Measurements from ENCODE around the gene DENND4B. TPM values are rescaled to one million over a fixed set of nuclear protein-coding genes. Genes with fewer than 3 reads are reported as not detected.

Gene DENND4B
- total RNA-seq, 2 donors from 2014 or later = 161 to 205 TPM

- no peak overlapping the region for H3K4me3 Mint-ChIP-seq
- DNase-seq (ENCODE audit: low spot score) (no peak), ATAC-seq (no peak)
- H3K9me3 Mint-ChIP-seq = no peaks in the 10 kb centered on the region
- H3K36me3 Mint-ChIP-seq = peaks cover 11% of the 10 kb centered on the region
- no peaks in the 10 kb centered on the region for H3K27me3 Mint-ChIP-seq
- peak overlapping the region in 1 of 2 donors; percentile 26 for H3K27ac Mint-ChIP-seq
- peaks cover 5 to 21% of the 10 kb centered on the region in 2 donors for H3K4me1 Mint-ChIP-seq (ENCODE audit: low read depth in 2 of 2)
Measured at GRCh38 chr1:153933955-153934354, 12.6 kb downstream of the DENND4B start.

- Mint-ChIP-seq H3K4me3 (no peak overlapping the region), H3K27ac (no peak overlapping the region), H3K4me1 (ENCODE audit: low read depth in 2 of 2) (peaks cover 5 to 26% of the 10 kb centered on the region in 2 donors), H3K27me3 (no peaks in the 10 kb centered on the region), H3K36me3 (peaks cover 11% of the 10 kb centered on the region), H3K9me3 (no peaks in the 10 kb centered on the region)
- no peak for ATAC-seq
- no peak for DNase-seq (ENCODE audit: low spot score)
Measured at GRCh38 chr1:153933430-153933829, 13.1 kb downstream of the DENND4B start.

DNA sequence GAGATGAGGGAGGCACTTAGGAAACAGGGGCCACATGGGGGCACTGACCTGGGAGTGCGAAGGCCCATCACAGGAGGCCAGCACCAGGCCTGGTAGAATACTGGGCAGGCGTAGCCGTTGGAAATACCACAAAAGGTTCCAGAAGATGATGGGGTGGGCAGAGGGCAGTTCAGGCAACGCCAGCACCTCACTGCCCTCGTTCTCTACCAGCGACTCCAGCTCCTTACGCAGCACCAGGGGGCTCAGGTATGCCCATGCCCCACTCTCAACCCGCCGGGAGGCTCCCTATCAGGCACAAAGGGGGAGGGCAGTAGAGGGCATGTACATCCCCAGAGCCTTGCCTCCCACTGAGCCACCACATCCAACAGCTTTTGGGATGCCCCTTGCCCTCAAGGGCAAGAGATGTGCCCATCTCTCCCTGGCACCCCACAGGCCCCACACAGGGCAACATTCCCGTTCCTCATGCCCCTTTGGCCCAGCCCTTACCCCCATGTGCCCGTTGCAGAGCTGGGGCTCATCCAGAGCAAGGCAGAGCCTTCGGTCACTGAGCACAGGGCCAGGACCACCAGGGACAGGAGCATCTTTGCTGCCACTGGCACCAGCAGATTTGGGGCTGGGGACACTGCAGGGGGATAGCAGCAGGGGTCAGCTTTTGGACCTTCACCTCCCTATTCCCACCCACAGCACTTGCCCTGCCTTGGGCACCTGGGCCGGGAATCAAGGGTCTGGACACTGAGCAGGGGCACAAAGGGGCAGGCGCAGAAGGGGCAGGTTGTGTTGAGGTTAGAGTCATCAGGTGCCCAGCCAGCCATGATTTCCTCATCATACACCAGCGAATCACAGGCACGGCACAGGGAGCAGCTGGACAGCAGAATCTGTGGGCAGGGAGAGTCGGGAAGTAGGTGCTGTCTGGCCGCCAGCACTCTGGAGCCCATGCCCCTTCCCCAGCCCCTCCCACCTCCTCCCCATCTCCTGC, 14.1 kb downstream of the DENND4B start:
- Mint-ChIP-seq H3K4me1 (ENCODE audit: low read depth in 2 of 2) (peaks cover under 1 to 27% of the 10 kb centered on the region in 2 donors), H3K36me3 (peaks cover 11% of the 10 kb centered on the region), H3K9me3 (no peaks in the 10 kb centered on the region), H3K4me3 (no peak overlapping the region), H3K27me3 (no peaks in the 10 kb centered on the region), H3K27ac (no peak overlapping the region)
- ATAC-seq = no peak
- DNase-seq (ENCODE audit: low spot score) = no peak

- no peak for DNase-seq (ENCODE audit: low spot score)
- Mint-ChIP-seq H3K4me3 (no peak overlapping the region), H3K36me3 (peaks cover 6% of the 10 kb centered on the region), H3K9me3 (no peaks in the 10 kb centered on the region), H3K4me1 (ENCODE audit: low read depth in 2 of 2) (peaks cover 0 to 18% of the 10 kb centered on the region in 2 donors), H3K27ac (no peak overlapping the region), H3K27me3 (no peaks in the 10 kb centered on the region)
- no peak for ATAC-seq
Measured at GRCh38 chr1:153929981-153930948, 16.3 kb downstream of the DENND4B start.

- no peaks in the 10 kb centered on the region for H3K9me3 Mint-ChIP-seq
- no peak overlapping the region for H3K4me3 Mint-ChIP-seq
- no peak for DNase-seq (ENCODE audit: low spot score)
- H3K36me3 Mint-ChIP-seq = peaks cover 2% of the 10 kb centered on the region
- H3K27ac Mint-ChIP-seq = peak overlapping the region; percentile 3 to 62
- no peak for ATAC-seq
- no peaks in the 10 kb centered on the region for H3K27me3 Mint-ChIP-seq
- peaks cover 0 to 15% of the 10 kb centered on the region in 2 donors for H3K4me1 Mint-ChIP-seq (ENCODE audit: low read depth in 2 of 2)
Measured at GRCh38 chr1:153929426-153929825, 17.1 kb downstream of the DENND4B start.

DNA sequence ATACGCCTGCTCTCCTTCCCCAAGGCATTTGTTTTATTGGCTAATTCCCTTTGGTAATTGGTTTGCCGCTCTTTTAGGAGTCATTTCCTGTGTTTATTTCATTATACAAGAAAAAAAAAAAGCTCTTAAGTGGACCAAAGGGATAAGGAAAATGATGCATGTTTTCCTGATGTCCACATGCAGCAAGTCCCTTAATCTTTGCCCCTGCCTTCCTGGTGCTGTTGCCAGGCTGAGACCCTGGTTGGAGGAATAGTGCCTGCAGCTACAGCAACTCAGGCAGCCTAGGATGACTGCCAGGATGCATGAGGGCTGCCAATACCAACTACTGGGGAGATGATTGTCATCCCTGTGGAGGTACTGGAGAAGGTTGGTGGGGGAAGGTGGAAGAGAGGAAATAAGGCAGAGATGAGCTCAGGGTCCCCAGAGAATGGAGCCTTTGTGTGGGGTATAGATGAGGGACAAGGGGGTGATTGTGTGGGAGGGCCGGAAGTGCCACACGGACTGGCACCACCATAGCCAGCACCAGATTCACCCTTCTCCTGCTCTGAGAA, 17.7 kb downstream of the DENND4B start:
- no peaks in the 10 kb centered on the region for H3K9me3 Mint-ChIP-seq
- peaks cover 2 to 14% of the 10 kb centered on the region in 2 donors for H3K4me1 Mint-ChIP-seq (ENCODE audit: low read depth in 2 of 2)
- no peak overlapping the region for H3K4me3 Mint-ChIP-seq
- ATAC-seq = no peak
- no peaks in the 10 kb centered on the region for H3K27me3 Mint-ChIP-seq
- no peak for DNase-seq (ENCODE audit: low spot score)
- peak overlapping the region; percentile 3 to 62 for H3K27ac Mint-ChIP-seq
- no peaks in the 10 kb centered on the region for H3K36me3 Mint-ChIP-seq

DNA sequence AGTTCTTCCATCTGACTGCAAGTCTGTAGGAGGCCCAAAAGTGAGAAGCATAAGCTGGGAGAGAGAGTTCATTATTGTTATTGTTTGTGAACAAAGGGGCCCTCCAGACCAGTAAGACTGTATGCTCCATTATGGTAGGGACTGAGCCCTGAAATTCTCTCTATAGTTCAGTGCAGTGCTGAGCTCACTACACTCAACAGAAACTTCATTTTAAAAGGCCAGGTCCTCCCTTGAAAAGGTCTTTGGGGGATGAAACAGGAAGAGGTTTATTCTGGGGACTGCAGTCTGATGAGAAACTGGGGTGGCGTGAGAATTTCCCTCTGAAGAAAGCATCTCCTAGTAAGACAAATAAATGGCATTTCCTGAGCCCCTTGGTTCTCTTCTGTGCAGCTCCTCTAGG, 18.3 kb downstream of the DENND4B start:
- Mint-ChIP-seq H3K4me1 (ENCODE audit: low read depth in 2 of 2) (peaks cover 7 to 14% of the 10 kb centered on the region in 2 donors), H3K9me3 (no peaks in the 10 kb centered on the region), H3K36me3 (no peaks in the 10 kb centered on the region), H3K4me3 (no peak overlapping the region), H3K27me3 (no peaks in the 10 kb centered on the region), H3K27ac (peak overlapping the region; percentile 3 to 62)
- DNase-seq (ENCODE audit: low spot score) = no peak
- ATAC-seq = no peak

- no peaks in the 10 kb centered on the region for H3K9me3 Mint-ChIP-seq
- H3K27ac Mint-ChIP-seq = peak overlapping the region in 1 of 2 donors; percentile 6
- ATAC-seq (no peak), DNase-seq (ENCODE audit: low spot score) (no peak)
- H3K36me3 Mint-ChIP-seq = peaks cover 4% of the 10 kb centered on the region
- H3K4me3 Mint-ChIP-seq = no peak overlapping the region
- peaks cover 13 to 17% of the 10 kb centered on the region in 2 donors for H3K4me1 Mint-ChIP-seq (ENCODE audit: low read depth in 2 of 2)
- no peaks in the 10 kb centered on the region for H3K27me3 Mint-ChIP-seq
Measured at GRCh38 chr1:153926405-153926804, 20.1 kb downstream of the DENND4B start.

- ATAC-seq (peak; percentile 98), DNase-seq (ENCODE audit: low spot score) (peak; percentile 100)
- H3K27ac Mint-ChIP-seq = peak within 1 kb of the TSS; percentile 94 to 96
- H3K4me3 Mint-ChIP-seq = peak within 1 kb of the TSS; percentile 95
- H3K36me3 Mint-ChIP-seq = peaks cover 4% of the 10 kb centered on the region
- H3K27me3 Mint-ChIP-seq = no peaks in the 10 kb centered on the region
- no peaks in the 10 kb centered on the region for H3K9me3 Mint-ChIP-seq
- peaks cover 29 to 40% of the 10 kb centered on the region in 2 donors for H3K4me1 Mint-ChIP-seq (ENCODE audit: low read depth in 2 of 2)
Measured at GRCh38 chr1:153922972-153923925, 23.3 kb downstream of the DENND4B start, which contains the start of gene GATAD2B. TSS of gene GATAD2B (minus strand) at chr1:153922972. CDS start at chr1:153828347, 94,625 bp downstream.

GRCh38 chr1:153922076-153922971, 24.2 kb downstream of the DENND4B start:
- peaks cover 4% of the 10 kb centered on the region for H3K36me3 Mint-ChIP-seq
- no peaks in the 10 kb centered on the region for H3K9me3 Mint-ChIP-seq
- ATAC-seq (peak; percentile 22 to 40), DNase-seq (ENCODE audit: low spot score) (peak; percentile 68)
- no peaks in the 10 kb centered on the region for H3K27me3 Mint-ChIP-seq
- H3K4me1 Mint-ChIP-seq (ENCODE audit: low read depth in 2 of 2) = peaks cover 34 to 48% of the 10 kb centered on the region in 2 donors
- H3K4me3 Mint-ChIP-seq = peak overlapping the region; percentile 95
- H3K27ac Mint-ChIP-seq = peak overlapping the region; percentile 94 to 96

DNA sequence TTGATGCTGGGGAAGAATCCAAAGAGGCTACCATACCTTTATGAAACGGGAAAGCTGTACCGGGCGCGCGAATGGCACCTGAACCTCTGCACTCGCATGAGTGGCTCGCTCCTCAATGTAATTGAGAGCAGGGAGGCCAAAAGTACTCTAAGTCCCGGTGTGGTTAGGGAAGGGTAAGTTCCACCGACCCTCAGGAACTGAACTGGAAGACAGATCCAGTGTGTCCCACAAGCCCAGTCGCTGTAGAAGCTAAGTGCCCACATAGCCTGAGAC, 24.8 kb downstream of the DENND4B start:
- no peak for DNase-seq (ENCODE audit: low spot score)
- ATAC-seq = no peak
- peak overlapping the region; percentile 95 for H3K4me3 Mint-ChIP-seq
- peak overlapping the region; percentile 94 to 96 for H3K27ac Mint-ChIP-seq
- no peaks in the 10 kb centered on the region for H3K9me3 Mint-ChIP-seq
- no peaks in the 10 kb centered on the region for H3K27me3 Mint-ChIP-seq
- peaks cover 34 to 48% of the 10 kb centered on the region in 2 donors for H3K4me1 Mint-ChIP-seq (ENCODE audit: low read depth in 2 of 2)
- H3K36me3 Mint-ChIP-seq = peaks cover 4% of the 10 kb centered on the region

Measured in natural killer cell treated with Interleukin-12 subunit alpha and Interleukin-12 subunit beta and Interleukin-15 and Interleukin-18, amount 100 ng/mL, for 72 hours (primary cell).